Gastrocnemius medialis (tissue), 4 donors: ENCODE results near the gene CHST5. TPM values are rescaled to one million over a fixed set of nuclear protein-coding genes. Genes with fewer than 3 reads are reported as not detected.
A peak's percentile ranks its signal among the peaks of the same experiment; 100 is the strongest.
"Not testable (repeated sequence)": the region's sequence is repeated elsewhere in the genome, so short reads cannot be mapped to it uniquely, and the experiment has no call there.

Source experiments
- ATAC-seq, 2 donors: fragments of 150-250 bp; one replicate each; pipeline ENCODE4 v1.9.1; 2016
- DNase-seq, 2 donors: peaks; one replicate each; pipeline ENCODE4 v3.0.0-alpha.2; 2019
- H3K27ac ChIP-seq, 4 donors: fragments of 200-600 bp; sonication (generic); 1 replicate in 1 of 4; 2 replicates in 3 of 4; pipeline ENCODE4 v1.5.1; 2016 to 2018; ENCODE audit warnings: mild to moderate bottlenecking in 2 of 4, moderate library complexity in 1 of 4
- H3K27me3 ChIP-seq, 3 donors: fragments of 200-600 bp; sonication (generic) in 2 of 3; 1 replicate in 1 of 3; 2 replicates in 2 of 3; pipeline versions ENCODE4 v1.5.1 to v1.6.0; 2016 to 2019; ENCODE audit warnings: mild to moderate bottlenecking in 1 of 3, moderate library complexity in 1 of 3
- H3K36me3 ChIP-seq, 2 donors: fragments of 200-600 bp; sonication (generic) in 1 of 2; one replicate each; pipeline ENCODE4 v1.5.1; 2017 to 2018
- H3K4me1 ChIP-seq, 2 donors: fragments of 200-600 bp; sonication (generic) in 1 of 2; one replicate each; pipeline ENCODE4 v1.5.1; 2016 to 2017; ENCODE audit warnings: mild to moderate bottlenecking in 2 of 2
- H3K4me3 ChIP-seq, 4 donors: fragments of 200-600 bp; sonication (generic) in 3 of 4; 1 replicate in 1 of 4; 2 replicates in 3 of 4; pipeline ENCODE4 v1.5.1; 2016 to 2019; ENCODE audit warnings: mild to moderate bottlenecking in 2 of 4
- H3K9me3 ChIP-seq, 3 donors: fragments of 200-600 bp; sonication (generic) in 2 of 3; 1 replicate in 1 of 3; 2 replicates in 2 of 3; pipeline ENCODE4 v1.5.1; 2016 to 2019
- CTCF ChIP-seq, 5 experiments: fragments of 450-650 bp in 3 of 5; fragments of 200-600 bp in 2 of 5; sonication (generic) in 2 of 5; IDR thresholded peaks in 4 of 5; conservative IDR thresholded peaks in 1 of 5; 1 replicate in 4 of 5; 2 replicates in 1 of 5; pipeline ENCODE4 v1.5.1; 2016 to 2019; ENCODE audit warnings: antibody characterized with exemption in 5 of 5, mild to moderate bottlenecking in 3 of 5, moderate library complexity in 3 of 5
- POLR2A ChIP-seq, 2 donors: fragments of 450-650 bp; IDR thresholded peaks; one replicate each; pipeline ENCODE4 v1.6.1; 2017; ENCODE audit warnings: antibody characterized with exemption in 2 of 2, mild to moderate bottlenecking in 2 of 2, moderate library complexity in 2 of 2
- in situ Hi-C, 4 donors: fragments of 200-750 bp; cut with MboI; loops; one replicate each; pipeline versions ENCODE4 v1.15.0 to v1.8.0; 2017; ENCODE audit warnings: low sequenced_read_pairs in 4 of 4
- intact Hi-C: fragments of 100-400 bp; cut with DNase I; formaldehyde crosslinking; loops from one replicate; pipeline ENCODE4 v1.15.1; 2023; ENCODE audit warnings: low total_unique reads
- total RNA-seq, 4 donors: library from RNA; depleted of rRNA; stranded (reverse); fragments of >200 nt; gene quantifications; one replicate each; pipeline versions ENCODE4 v1.1.0 to v1.2.3, GENCODE V29; 2016

The CHST5 gene
- total RNA-seq, 4 donors from 2014 or later: 0.12 TPM; not detected in 3

GRCh38 chr16:75502916-75503605, 32.8 kb downstream of the CHST5 start:
- peaks cover 7 to 21% of the 10 kb centered on the region in 2 donors for H3K4me1 ChIP-seq
- in situ Hi-C loops: no loop called here
- no peak overlapping the region for H3K4me3 ChIP-seq
- intact Hi-C loops: no loop called here
- no peak for ATAC-seq
- no peaks in the 10 kb centered on the region for H3K27me3 ChIP-seq
- TF ChIP-seq POLR2A (IDR thresholded peaks at IDR 0.05): no peak
- TF ChIP-seq CTCF (IDR thresholded peaks at IDR 0.05 in 4 of 5, conservative IDR thresholded peaks at IDR 0.05 in 1 of 5): no peak
- no peak overlapping the region for H3K27ac ChIP-seq
- DNase-seq: no peak
- H3K9me3 ChIP-seq: no peaks in the 10 kb centered on the region
- H3K36me3 ChIP-seq: no peaks in the 10 kb centered on the region

GRCh38 chr16:75501820-75502219, 34.1 kb downstream of the CHST5 start:
- H3K4me3 ChIP-seq, DNase-seq, ATAC-seq, H3K27me3 ChIP-seq, H3K9me3 ChIP-seq, intact Hi-C loops, H3K36me3 ChIP-seq, in situ Hi-C loops, H3K27ac ChIP-seq: not testable (repeated sequence)
- peaks cover 4 to 16% of the 10 kb centered on the region in 2 donors for H3K4me1 ChIP-seq

GRCh38 chr16:75501359-75501758, 34.5 kb downstream of the CHST5 start:
- no peak for TF ChIP-seq POLR2A (IDR thresholded peaks at IDR 0.05)
- TF ChIP-seq CTCF (IDR thresholded peaks at IDR 0.05 in 4 of 5, conservative IDR thresholded peaks at IDR 0.05 in 1 of 5): no peak
- Histone ChIP-seq H3K4me3 (no peak overlapping the region), H3K36me3 (no peaks in the 10 kb centered on the region), H3K27me3 (no peaks in the 10 kb centered on the region), H3K9me3 (no peaks in the 10 kb centered on the region), H3K4me1 (peaks cover 4 to 12% of the 10 kb centered on the region in 2 donors), H3K27ac (no peak overlapping the region)
- ATAC-seq (no peak), DNase-seq (no peak)
- intact Hi-C loops: no loop called here
- in situ Hi-C loops: no loop called here

GRCh38 chr16:75498605-75499322, 37.1 kb downstream of the CHST5 start:
- intact Hi-C loops, in situ Hi-C loops, H3K27ac ChIP-seq: not testable (repeated sequence)

GRCh38 chr16:75497558-75497957, 38.4 kb downstream of the CHST5 start:
- no peak overlapping the region for H3K4me3 ChIP-seq
- no peak for ATAC-seq
- no peaks in the 10 kb centered on the region for H3K9me3 ChIP-seq
- intact Hi-C loops: no loop called here
- no peaks in the 10 kb centered on the region for H3K36me3 ChIP-seq
- no peak overlapping the region for H3K27ac ChIP-seq
- peaks cover 9 to 14% of the 10 kb centered on the region in 2 donors for H3K4me1 ChIP-seq
- peaks cover 12 to 23% (median 21%) of the 10 kb centered on the region in 3 donors for H3K27me3 ChIP-seq
- no peak for DNase-seq
- in situ Hi-C loops: no loop called here
- TF ChIP-seq POLR2A (IDR thresholded peaks at IDR 0.05) (no peak), CTCF (IDR thresholded peaks at IDR 0.05 in 4 of 5, conservative IDR thresholded peaks at IDR 0.05 in 1 of 5) (no peak)

More at GRCh38 chr16:75498605-75499322, 37.1 kb downstream of the CHST5 start:
- H3K36me3 ChIP-seq, H3K9me3 ChIP-seq, H3K4me3 ChIP-seq: not testable (repeated sequence)
- H3K27me3 ChIP-seq: peaks cover 12 to 14% (median 14%) of the 10 kb centered on the region in 3 donors
- peak; percentile 73 to 84 for ATAC-seq
- peaks cover 9 to 14% of the 10 kb centered on the region in 2 donors for H3K4me1 ChIP-seq
- peak in 1 of 2 donors; percentile 62 for DNase-seq
